GM18526 (cell line): ENCODE data around the gene RIT2.

Experiments used
- POLR2A ChIP-seq: IDR thresholded peaks from 3 replicates; pipeline ENCODE4 v1.6.1; 2011; ENCODE audit not compliant: insufficient read length; ENCODE audit errors: extremely low read depth

RIT2 gene

DNA sequence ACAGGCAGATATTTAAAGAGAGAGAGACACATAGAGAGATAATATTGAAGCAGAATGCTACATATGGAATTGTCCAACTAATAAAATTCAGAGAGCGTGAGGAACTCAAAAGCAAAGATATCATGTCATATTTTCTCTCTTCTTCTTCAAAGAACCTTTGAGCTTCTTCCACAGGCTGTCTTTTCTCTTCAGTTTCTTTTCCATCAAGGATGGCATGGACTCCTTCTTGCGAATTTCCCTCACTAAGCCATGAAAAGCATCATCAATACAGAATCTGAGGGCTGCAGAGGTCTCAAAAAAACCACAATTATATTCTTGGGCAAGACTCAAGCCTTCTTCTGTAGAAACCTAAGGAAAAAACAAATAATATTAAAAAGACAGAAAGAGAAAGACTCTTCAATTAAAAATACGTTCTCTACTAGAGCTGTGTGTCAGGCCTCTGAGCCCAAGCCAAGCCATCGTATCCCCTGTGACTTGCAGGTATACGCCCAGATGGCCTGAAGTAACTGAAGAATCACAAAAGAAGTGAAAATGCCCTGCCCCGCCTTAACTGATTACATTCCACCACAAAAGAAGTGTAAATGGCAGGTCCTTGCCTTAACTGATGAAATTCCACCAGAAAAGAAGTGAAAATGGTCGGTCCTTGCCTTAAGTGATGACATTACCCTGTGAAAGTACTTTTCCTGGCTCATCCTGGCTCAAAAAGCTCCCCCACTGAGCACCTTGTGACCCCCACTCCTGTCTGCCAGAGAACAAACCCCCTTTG lies 371.9 kb downstream of the RIT2 start:
- TF ChIP-seq POLR2A, result no peak

DNA sequence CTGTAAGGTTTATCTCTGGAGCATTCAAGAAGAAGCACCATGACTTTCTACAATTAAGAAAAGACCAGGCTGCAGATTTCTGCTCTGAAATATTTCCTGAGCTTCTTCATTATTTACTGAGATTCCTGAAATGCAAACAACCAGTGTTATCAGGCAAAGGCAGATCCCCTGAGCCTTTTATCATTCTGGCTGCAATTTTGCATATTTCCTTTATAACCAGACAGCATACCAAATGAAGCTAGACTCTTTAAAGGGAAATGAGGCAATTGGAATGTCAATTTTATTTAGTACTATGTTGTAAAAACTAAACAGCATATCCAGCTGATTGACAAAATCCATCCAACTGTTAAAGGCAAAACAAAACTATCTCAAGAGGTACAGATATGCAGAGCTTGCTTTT lies 372.5 kb downstream of the RIT2 start:
- no peak for TF ChIP-seq POLR2A

DNA sequence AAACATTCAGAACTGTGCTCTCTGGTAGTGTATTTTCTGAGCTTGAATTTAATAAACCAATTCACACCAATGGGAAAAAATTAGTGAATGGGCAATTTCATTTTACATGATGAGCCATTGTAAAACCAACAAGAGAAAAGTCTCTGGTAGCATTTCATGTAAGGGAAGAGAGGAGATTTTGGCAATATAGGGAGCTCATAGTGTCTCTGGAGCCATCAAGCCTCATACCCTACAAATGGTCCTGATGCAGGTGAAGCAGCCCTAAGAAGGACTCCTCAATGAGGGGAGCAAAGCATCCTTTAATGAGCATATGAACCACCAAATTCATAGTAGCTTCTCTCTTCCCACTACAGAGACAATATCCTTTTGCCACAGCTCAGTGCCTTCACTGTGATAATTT lies 373.0 kb downstream of the RIT2 start:
- no peak for TF ChIP-seq POLR2A

DNA sequence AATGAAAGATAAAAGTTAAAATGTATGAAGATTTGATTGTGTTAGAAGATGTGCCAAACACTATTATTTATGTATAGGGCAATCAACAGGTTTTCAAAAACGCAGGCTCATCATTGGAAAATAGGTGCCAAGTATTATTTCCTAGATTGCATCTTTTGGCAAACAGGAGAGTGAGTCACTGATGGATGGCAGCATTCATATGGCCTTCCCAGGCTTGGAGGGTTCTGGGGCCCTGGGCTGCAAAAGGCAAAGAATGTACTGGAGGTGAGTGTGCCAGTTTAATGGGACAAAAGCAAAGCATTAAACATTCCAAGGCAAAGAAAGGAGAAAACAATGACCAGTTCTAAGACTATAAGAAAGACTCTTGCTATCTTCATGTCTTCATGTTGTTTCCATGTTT lies 379.4 kb downstream of the RIT2 start:
- no peak for TF ChIP-seq POLR2A

DNA sequence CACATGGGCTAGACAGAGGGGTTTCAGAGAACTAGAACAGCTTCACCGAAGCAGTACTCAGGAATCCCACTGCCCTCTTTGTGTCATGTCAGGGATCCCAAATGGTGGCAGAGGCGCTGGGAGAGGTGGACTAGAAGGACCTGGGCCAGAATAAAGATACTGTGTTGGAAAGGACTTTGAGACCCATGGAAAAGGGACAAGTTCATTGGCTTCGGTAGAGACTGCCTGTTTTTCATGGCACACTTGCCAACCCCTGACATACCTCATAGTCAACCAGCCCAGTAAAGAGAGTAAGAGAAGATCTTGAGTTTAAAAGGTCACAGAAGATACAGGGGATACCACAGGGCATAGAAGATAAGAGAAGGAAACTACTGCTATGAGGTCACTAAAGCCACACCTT lies 381.0 kb downstream of the RIT2 start:
- no peak for TF ChIP-seq POLR2A

- TF ChIP-seq POLR2A, result no peak
Measured at GRCh38 chr18:42730272-42730671, 385.2 kb downstream of the RIT2 start.

GRCh38 chr18:42719221-42719620 lies 396.3 kb downstream of the RIT2 start:
- TF ChIP-seq POLR2A, result no peak

- TF ChIP-seq POLR2A, result no peak
Measured at GRCh38 chr18:42712065-42712464, 403.4 kb downstream of the RIT2 start.

DNA sequence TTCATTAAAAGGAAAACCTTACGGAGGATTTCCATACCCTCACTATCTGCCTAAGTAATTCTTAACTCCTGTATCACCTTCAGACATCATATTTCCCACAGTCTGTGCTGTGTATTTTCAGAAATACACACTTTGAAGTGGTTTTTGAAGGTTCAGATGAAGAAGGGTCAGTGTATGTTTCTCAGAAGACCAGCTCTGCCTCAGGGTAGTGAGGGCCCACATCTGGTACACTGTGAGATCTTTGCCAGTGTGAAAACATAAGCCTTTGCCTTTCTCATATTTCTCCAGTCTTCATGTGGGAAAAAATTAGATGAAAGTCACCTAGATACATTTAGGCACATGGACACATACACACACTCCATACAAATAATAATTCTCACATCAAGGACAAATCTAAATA lies 408.4 kb downstream of the RIT2 start:
- TF ChIP-seq POLR2A, result no peak

DNA sequence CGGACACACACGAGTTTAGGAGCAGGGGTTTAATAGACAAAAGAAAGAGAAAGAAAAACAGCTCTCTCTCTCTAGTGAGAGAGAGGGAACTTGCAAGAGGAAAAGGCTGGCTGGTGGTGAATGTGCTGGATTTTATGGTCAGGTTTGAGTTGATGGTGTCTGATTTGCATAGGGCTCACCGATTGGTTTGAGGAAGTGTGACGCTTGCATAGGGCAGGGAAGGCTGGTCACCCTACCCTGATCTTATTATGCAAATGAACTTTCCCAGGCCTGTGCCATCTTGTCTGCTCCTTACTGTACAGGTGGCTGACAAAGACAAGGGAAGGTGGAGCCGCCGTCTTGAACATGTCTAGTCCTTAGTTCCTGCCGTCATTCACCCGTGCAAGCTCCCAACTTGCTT lies 408.9 kb downstream of the RIT2 start:
- no peak for TF ChIP-seq POLR2A

DNA sequence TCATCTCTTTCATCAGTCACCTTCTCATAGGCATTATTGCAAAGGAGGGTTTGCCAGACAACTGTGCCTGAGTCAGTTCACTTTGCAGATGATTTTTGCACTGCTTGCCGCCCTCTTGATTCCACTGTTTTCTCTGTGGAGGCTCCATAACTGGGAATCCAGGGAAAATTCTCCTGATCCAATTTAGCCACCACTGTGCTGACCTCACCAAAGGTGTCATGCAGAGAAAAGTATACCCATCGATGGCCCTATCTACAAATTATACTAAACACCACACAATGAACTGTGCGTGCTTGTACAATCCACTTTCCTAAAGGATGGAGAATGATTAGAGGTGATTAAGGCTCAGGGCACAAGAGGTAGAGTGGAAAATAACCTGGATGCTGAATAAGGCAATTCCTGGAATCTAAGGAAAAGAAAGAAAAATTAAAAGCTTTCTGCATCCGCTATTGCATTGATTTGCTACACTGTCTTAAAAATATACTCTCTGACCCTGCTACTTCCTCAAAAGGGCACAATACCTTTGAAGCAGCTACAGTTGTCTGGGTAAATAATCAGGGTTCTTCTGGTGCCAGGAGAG lies 409.4 kb downstream of the RIT2 start:
- TF ChIP-seq POLR2A, result no peak
